HG03460 (cell line): ENCODE measurements around the gene CDC42BPB.
"Not testable (repeated sequence)": the region's sequence is repeated elsewhere in the genome, so short reads cannot be mapped to it uniquely, and the experiment has no call there.

Experiments used
- ATAC-seq: cut with Tn5 transposase; IDR thresholded peaks from one replicate; pipeline ENCODE4 v1.9.1; 2021; ENCODE audit not compliant: unreplicated experiment

Gene CDC42BPB

GRCh38 chr14:102902523-102903247 lies 154.7 kb downstream of the CDC42BPB start:
- no peak for ATAC-seq

- peak; percentile 18 for ATAC-seq
Observed at GRCh38 chr14:102902086-102902485, 155.3 kb downstream of the CDC42BPB start.

GRCh38 chr14:102901633-102902032 lies 155.7 kb downstream of the CDC42BPB start:
- ATAC-seq = peak; percentile 73

GRCh38 chr14:102900631-102901571 lies 156.4 kb downstream of the CDC42BPB start:
- peak; percentile 60 for ATAC-seq

- no peak for ATAC-seq
Observed at GRCh38 chr14:102899516-102899900, 157.8 kb downstream of the CDC42BPB start.

GRCh38 chr14:102898776-102899515 lies 158.4 kb downstream of the CDC42BPB start:
- no peak for ATAC-seq

- ATAC-seq = no peak
Observed at GRCh38 chr14:102898298-102898697, 159.1 kb downstream of the CDC42BPB start.

GRCh38 chr14:102897299-102898027 lies 159.9 kb downstream of the CDC42BPB start:
- no peak for ATAC-seq

- not testable (repeated sequence) for ATAC-seq
Observed at GRCh38 chr14:102896735-102897134, 160.6 kb downstream of the CDC42BPB start.

GRCh38 chr14:102893452-102893851 lies 163.9 kb downstream of the CDC42BPB start:
- no peak for ATAC-seq

GRCh38 chr14:102892651-102893050 lies 164.7 kb downstream of the CDC42BPB start:
- no peak for ATAC-seq

GRCh38 chr14:102891556-102891955 lies 165.8 kb downstream of the CDC42BPB start:
- ATAC-seq = no peak

- ATAC-seq = no peak
Observed at GRCh38 chr14:102891111-102891510, 166.2 kb downstream of the CDC42BPB start.

- ATAC-seq = no peak
Observed at GRCh38 chr14:102889615-102890014, 167.7 kb downstream of the CDC42BPB start.

- ATAC-seq = no peak
Observed at GRCh38 chr14:102888748-102889147, 168.6 kb downstream of the CDC42BPB start.

- ATAC-seq = no peak
Observed at GRCh38 chr14:102885737-102886447, 171.5 kb downstream of the CDC42BPB start.

GRCh38 chr14:102883554-102883953 lies 173.8 kb downstream of the CDC42BPB start:
- no peak for ATAC-seq

GRCh38 chr14:102883089-102883541 lies 174.2 kb downstream of the CDC42BPB start:
- no peak for ATAC-seq
